Measurements from ENCODE around the gene NKD2. TPM values are rescaled to one million over a fixed set of nuclear protein-coding genes. Genes with fewer than 3 reads are reported as not detected.

NKD2 gene
- total RNA-seq, 1 experiment from 2014 or later: 20.4 TPM

- Histone ChIP-seq H3K4me2 (ENCODE audit: low read length) (no peak overlapping the region), H3K36me3 (ENCODE audit: control insufficient read depth in 1 of 2, insufficient read depth in 2 of 2, low read length in 2 of 2) (no peaks in the 10 kb centered on the region), H3K9me2 (ENCODE audit: insufficient read depth) (no peaks in the 10 kb centered on the region), H3K9me3 (ENCODE audit: control insufficient read depth in 1 of 2, insufficient read depth in 1 of 2, low read depth in 1 of 2, low read length in 2 of 2) (no peaks in the 10 kb centered on the region), H3K4me1 (ENCODE audit: control insufficient read depth in 1 of 2, insufficient read depth in 2 of 2, low read length in 2 of 2) (no peaks in the 10 kb centered on the region; a peak in 1 of 4 replicates), H2AFZ (ENCODE audit: low read depth, low read length, poor library complexity, severe bottlenecking) (no peak overlapping the region), H3K79me2 (ENCODE audit: insufficient read depth, low read length) (no peaks in the 10 kb centered on the region), H3K4me3 (replicated peaks in 1 of 2; ENCODE audit: low read depth in 1 of 2, low read length in 2 of 2) (no peak overlapping the region), H3K27ac (ENCODE audit: low read depth, low read length) (no peak overlapping the region), H3K27me3 (ENCODE audit: insufficient read depth, low read length) (peaks cover 49% of the 10 kb centered on the region), H3K9ac (ENCODE audit: low read length) (no peak overlapping the region), H4K20me1 (ENCODE audit: insufficient read depth) (no peaks in the 10 kb centered on the region)
- no TSS peak for BruUV-seq (replicated peaks)
- ChIA-PET CTCF (no interaction called here), RAD21 (ENCODE audit: low non-redundant PET in 1 of 2, low total read pairs in 2 of 2, uncharacterized antibody in 2 of 2, unreplicated experiment in 2 of 2) (no interaction called here), POLR2A (no interaction called here)
- no peak for TF ChIP-seq POLR2AphosphoS5 (IDR thresholded peaks at IDR 0.05; ENCODE audit: low read depth, low read length)
- no peak for TF ChIP-seq EZH2 (IDR thresholded peaks at IDR 0.05)
- TF ChIP-seq SIN3A (IDR thresholded peaks at IDR 0.05; ENCODE audit: low read depth): no peak
- no peak for TF ChIP-seq EGR1 (IDR thresholded peaks at IDR 0.05; ENCODE audit: low read depth)
- no peak for TF ChIP-seq CEBPB (IDR thresholded peaks at IDR 0.05; ENCODE audit: low read depth)
- no peak for TF ChIP-seq FOSL1 (IDR thresholded peaks at IDR 0.05; ENCODE audit: low read depth)
- no peak for TF ChIP-seq ZBTB33 (IDR thresholded peaks at IDR 0.05; ENCODE audit: extremely low read depth, insufficient replicate concordance, low read length)
- TF ChIP-seq CTCF (IDR thresholded peaks at IDR 0.05 in 2 of 3, conservative IDR thresholded peaks at IDR 0.05 in 1 of 3; ENCODE audit: borderline replicate concordance in 1 of 3, insufficient read depth in 1 of 3, low read depth in 2 of 3, low read length in 2 of 3): no peak
- TF ChIP-seq CBX3 (IDR thresholded peaks at IDR 0.05; ENCODE audit: low read depth): no peak
- no peak for TF ChIP-seq SRF (IDR thresholded peaks at IDR 0.05; ENCODE audit: low read depth)
- no peak for ATAC-seq
- no peak for DNase-seq (ENCODE audit: low read depth, low spot score)
- intact Hi-C loops (cut with micrococcal nuclease): no loop called here
These were observed 43.8 kb upstream of the NKD2 start for GRCh38 chr5:964821-965220.

All from HCT116 (cell line).